ENCODE data around the gene SLC49A4. TPM values are rescaled to one million over a fixed set of nuclear protein-coding genes. Genes with fewer than 3 reads are reported as not detected.

The SLC49A4 gene, protein sequence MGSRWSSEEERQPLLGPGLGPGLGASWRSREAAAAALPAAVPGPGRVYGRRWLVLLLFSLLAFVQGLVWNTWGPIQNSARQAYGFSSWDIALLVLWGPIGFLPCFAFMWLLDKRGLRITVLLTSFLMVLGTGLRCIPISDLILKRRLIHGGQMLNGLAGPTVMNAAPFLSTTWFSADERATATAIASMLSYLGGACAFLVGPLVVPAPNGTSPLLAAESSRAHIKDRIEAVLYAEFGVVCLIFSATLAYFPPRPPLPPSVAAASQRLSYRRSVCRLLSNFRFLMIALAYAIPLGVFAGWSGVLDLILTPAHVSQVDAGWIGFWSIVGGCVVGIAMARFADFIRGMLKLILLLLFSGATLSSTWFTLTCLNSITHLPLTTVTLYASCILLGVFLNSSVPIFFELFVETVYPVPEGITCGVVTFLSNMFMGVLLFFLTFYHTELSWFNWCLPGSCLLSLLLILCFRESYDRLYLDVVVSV
- 13.4 and 23.1 TPM in 2 replicates for total RNA-seq

DNA sequence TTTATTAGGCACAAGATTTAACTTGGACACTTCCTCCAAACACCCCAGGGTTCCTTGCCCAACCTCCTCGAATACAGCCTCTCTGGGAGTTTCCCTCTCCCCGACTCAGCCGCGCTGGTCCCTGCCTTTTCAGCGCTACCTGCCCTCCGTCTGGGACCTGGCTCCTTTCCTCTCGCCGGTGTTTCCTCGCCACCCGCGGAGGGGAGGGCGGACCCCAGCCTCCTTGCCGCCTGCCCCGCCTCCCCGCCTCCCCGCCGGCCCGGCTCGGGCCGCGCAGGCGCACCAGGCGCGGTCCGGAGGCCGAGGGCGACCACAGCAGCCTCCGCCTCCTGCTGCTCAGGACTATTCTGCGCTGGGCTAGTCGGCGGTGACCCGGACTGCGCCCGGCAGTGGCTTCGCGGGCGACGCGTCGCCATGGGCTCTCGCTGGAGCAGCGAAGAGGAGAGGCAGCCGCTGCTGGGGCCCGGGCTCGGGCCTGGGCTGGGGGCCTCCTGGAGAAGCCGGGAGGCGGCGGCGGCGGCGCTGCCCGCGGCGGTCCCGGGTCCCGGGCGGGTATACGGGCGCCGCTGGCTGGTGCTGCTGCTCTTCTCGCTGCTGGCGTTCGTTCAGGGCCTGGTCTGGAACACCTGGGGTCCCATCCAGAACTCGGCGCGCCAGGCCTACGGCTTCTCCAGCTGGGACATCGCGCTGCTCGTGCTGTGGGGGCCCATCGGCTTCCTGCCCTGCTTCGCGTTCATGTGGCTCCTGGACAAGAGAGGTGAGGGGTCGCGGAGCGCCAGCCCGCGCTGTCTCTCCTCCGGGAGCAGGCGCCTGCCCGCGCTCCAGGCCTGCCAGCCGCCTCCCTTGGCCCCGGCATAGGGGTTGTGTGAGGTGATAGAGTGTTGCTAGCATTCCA is at the start of gene SLC49A4:
Gene SLC49A4, plus strand, starts transcription at position 291 of the 895 bp plus-strand sequence. Its CDS starts 124 bp downstream, at position 415.

DNA sequence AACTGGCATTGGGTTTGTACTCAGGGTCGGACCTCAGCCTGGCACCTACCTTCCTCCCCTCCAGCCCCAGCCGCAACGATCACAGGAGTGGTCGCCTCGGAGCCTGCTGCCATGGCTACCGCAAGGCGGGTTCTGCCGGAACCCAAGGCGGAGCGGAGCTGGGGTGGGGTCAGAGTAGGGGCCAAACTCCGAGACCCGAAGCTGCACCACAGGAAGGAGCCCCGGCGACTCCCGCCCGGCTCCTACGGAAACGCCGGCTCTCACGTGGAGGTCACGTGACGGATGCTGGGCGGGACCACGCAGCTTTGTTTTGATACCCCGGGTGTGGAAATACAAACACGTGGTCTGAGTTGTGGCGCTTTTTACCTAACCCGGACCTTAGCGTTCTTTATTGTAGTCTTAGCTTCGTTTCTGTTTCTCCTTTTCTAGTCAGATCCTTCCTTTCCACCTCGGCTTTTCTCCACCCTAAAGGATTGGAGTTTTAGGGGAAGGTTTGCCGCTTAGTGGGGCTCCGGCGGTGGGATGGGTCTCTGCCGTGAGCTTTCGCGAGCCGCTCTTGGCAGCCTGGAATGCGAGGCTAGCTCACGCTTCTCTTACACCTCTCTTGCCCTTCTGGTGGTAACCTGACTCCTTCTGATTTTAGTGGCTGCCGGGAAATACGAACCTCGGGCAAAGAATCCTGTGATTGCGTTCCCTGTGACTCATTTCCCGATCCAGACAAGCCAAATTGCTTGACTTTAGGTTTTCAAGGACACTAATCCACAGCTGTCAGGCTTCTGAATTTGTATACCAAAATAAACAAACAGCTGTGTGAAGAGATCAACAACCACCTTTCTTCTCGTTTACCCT is 1.1 kb upstream of the SLC49A4 start, which contains the start of gene HSPBAP1:
Gene HSPBAP1, minus strand, starts transcription at position 264 of the 849 bp plus-strand sequence. Its CDS starts 151 bp downstream, at position 113.

Other genes with a start within 250 kb of the SLC49A4 start
- 15.7 and 17.2 TPM in 2 replicates for gene PARP9, start 230.8 kb upstream of the SLC49A4 start, total RNA-seq
- gene DTX3L, start 230.7 kb upstream of the SLC49A4 start, total RNA-seq = 11.0 and 15.9 TPM in 2 replicates
- gene PARP15, start 217.4 kb upstream of the SLC49A4 start, total RNA-seq = under 0.01 and 0.56 TPM in 2 replicates
- gene PARP14, start 114.2 kb upstream of the SLC49A4 start, total RNA-seq = 36.0 and 64.0 TPM in 2 replicates
- gene HSPBAP1, start 1.2 kb upstream of the SLC49A4 start, total RNA-seq = 4.2 and 8.7 TPM in 2 replicates
- gene SEMA5B, start 232.7 kb downstream of the SLC49A4 start, total RNA-seq = under 0.01 and 0.28 TPM in 2 replicates

All from regular cardiac myocyte (primary cell).